Activated naive CD8-positive, alpha-beta T cell treated with anti-CD3 and anti-CD28 coated beads, Interleukin-2, amount 50 U/mL, for 16 hours (primary cell): ENCODE data around the gene XRCC2.
"Not testable (repeated sequence)": the region's sequence is repeated elsewhere in the genome, so short reads cannot be mapped to it uniquely, and the experiment has no call there.

Source experiments
- DNase-seq: peaks from one replicate; pipeline ENCODE4 v3.0.0-alpha.2; 2020; ENCODE audit warnings: low read depth, low spot score

Gene XRCC2

GRCh38 chr7:152675759-152676636 is at the start of gene XRCC2:
TSS of gene XRCC2 (minus strand) at chr7:152676141. CDS start at chr7:152676079, 62 bp downstream.
- peak; percentile 87 for DNase-seq

GRCh38 chr7:152723364-152723763 is 47.4 kb upstream of the XRCC2 start:
- DNase-seq: no peak

GRCh38 chr7:152712412-152713042 is 36.6 kb upstream of the XRCC2 start:
- DNase-seq: not testable (repeated sequence)

- DNase-seq: no peak
Measured at GRCh38 chr7:152711444-152711944, 35.6 kb upstream of the XRCC2 start.

GRCh38 chr7:152710153-152710442 is 34.2 kb upstream of the XRCC2 start:
- no peak for DNase-seq

- no peak for DNase-seq
Measured at GRCh38 chr7:152709287-152710152, 33.6 kb upstream of the XRCC2 start.

GRCh38 chr7:152704796-152705384 is 28.9 kb upstream of the XRCC2 start:
- no peak for DNase-seq

- no peak for DNase-seq
Measured at GRCh38 chr7:152699079-152699478, 23.1 kb upstream of the XRCC2 start.

GRCh38 chr7:152697268-152697974 is 21.5 kb upstream of the XRCC2 start:
- not testable (repeated sequence) for DNase-seq

GRCh38 chr7:152692196-152692595 is 16.3 kb upstream of the XRCC2 start:
- not testable (repeated sequence) for DNase-seq

GRCh38 chr7:152683297-152683696 is 7.4 kb upstream of the XRCC2 start:
- no peak for DNase-seq

GRCh38 chr7:152677808-152678670 is 2.1 kb upstream of the XRCC2 start:
- no peak for DNase-seq

- DNase-seq: no peak
Measured at GRCh38 chr7:152674860-152675758, 832 bp downstream of the XRCC2 start.

GRCh38 chr7:152673897-152674296 is 2.0 kb downstream of the XRCC2 start:
- DNase-seq: no peak

- no peak for DNase-seq
Measured at GRCh38 chr7:152672626-152673025, 3.3 kb downstream of the XRCC2 start.

GRCh38 chr7:152669758-152670157 is 6.2 kb downstream of the XRCC2 start:
- DNase-seq: no peak

- no peak for DNase-seq
Measured at GRCh38 chr7:152668975-152669374, 7.0 kb downstream of the XRCC2 start.

- DNase-seq: no peak
Measured at GRCh38 chr7:152667958-152668357, 8.0 kb downstream of the XRCC2 start.

GRCh38 chr7:152666078-152666477 is 9.9 kb downstream of the XRCC2 start:
- no peak for DNase-seq
